T47D (cell line): Measurements from ENCODE around the gene DAPK3.
"Not testable (repeated sequence)": the region's sequence is repeated elsewhere in the genome, so short reads cannot be mapped to it uniquely, and the experiment has no call there.

ENCODE experiments used
- DNase-seq, 2 experiments: peaks; one replicate each; pipeline versions ENCODE4 v3.0.0 to v3.0.0-alpha.2; 2011 to 2012; ENCODE audit warnings: low read depth in 1 of 2, low spot score in 1 of 2
- JUND ChIP-seq: IDR thresholded peaks from 2 replicates; pipeline ENCODE4 v1.6.1; 2012; ENCODE audit warnings: low read depth
- in situ Hi-C: cut with HindIII; loops from 2 replicates; pipeline ENCODE4 v1.10.0; 2016; ENCODE audit warnings: low sequenced_read_pairs, low pct_unique_long_range_greater_than_20kb

Gene DAPK3

DNA sequence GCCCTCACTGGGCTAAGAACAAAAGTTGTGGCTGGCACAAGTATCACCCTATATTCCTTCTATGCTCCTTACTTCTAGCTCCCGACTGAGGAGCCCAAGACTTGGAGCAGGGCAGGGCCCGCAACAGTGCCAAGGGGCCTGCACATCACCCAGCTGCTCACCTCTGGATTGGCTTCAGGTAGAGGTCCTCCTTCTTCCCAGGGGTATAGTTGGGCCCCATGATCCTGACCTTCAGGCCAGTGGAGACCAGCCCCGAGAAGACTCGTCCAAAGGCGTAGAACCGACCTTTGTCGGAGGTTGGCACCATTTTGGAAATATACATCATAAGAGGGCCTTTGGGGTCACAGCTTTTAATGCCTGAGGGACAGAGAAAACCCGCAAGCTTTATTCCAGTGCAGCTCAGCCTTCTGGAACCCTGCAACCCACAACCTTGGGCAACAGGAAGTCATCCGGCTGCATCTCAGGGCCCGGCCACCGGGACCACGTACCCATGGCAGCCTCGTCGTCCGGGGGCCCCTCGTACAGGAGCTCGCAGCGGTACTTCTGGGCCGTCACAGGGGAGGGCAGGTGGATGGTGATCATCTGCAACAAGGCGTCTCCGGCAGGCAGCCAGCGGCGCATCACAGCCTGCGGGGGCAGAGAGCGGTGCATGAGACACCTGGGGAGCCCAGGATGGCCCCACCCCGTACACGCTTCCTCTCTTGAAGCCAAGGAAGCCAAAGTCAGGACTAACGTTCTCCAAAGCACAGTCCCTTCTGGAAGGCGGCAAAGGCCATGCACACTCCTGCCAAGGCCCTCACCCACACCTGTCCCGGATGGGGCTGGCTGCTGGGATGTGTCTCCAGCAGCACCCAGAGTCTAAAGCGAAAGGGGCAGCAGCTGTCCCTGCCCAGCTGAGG lies 9.7 kb upstream of the DAPK3 start:
- no peak for DNase-seq
- in situ Hi-C loops = no loop called here
- no peak for TF ChIP-seq JUND

DNA sequence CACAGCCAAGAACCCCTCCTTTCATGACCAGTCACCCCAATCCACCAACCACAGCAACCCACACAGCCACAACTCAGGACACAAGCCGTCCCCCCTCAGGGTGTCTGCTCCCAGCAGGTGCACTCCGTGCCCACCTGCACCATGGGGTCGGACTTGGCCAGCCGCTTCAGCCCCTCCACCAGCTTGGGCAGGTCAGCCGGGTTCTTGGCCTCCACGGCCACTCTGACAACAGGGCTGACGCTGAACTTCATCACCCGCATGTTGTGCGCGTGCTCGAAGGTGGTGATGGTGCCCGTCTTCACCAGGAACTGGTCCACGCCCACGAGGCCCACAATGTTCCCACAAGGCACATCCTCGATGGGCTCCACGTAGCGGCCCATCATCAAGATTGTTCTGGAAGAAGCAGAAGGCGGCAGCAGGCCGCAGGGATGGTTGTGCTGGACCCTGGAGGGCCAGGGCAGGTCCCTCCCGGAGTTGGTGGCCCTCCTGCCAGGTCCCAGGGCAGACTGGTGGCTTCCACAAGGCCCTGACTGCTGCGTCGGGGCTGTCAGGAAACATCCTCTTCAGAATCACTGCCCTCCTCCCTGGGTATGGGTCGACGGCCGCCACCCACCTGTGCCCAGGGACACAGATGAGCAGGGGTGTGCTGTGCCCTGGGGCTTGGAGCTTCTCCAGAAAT lies 8.9 kb upstream of the DAPK3 start:
- in situ Hi-C loops = no loop called here
- TF ChIP-seq JUND = no peak

DNA sequence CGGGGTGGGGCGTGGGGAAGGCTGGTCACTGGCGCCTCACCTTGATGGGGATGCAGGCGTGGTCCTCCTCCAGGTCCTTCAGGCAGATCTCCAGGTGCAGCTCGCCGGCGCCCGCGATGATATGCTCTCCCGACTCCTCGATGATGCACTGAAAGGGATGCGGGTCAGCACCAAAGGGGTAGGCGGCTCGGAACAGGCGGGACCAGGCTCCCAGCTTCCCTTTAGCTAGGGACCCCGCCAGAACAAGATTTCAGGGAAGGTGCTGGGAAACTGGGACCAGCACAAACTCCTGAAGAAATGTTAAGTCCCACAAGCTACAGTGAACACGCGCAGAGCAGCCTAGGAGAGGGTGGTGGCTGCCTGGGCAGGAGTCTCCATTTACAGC lies 8.4 kb upstream of the DAPK3 start:
- no peak for DNase-seq
- in situ Hi-C loops = no loop called here
- TF ChIP-seq JUND = no peak

More for the DNA sequence above, 8.9 kb upstream of the DAPK3 start:
- DNase-seq = no peak

DNA sequence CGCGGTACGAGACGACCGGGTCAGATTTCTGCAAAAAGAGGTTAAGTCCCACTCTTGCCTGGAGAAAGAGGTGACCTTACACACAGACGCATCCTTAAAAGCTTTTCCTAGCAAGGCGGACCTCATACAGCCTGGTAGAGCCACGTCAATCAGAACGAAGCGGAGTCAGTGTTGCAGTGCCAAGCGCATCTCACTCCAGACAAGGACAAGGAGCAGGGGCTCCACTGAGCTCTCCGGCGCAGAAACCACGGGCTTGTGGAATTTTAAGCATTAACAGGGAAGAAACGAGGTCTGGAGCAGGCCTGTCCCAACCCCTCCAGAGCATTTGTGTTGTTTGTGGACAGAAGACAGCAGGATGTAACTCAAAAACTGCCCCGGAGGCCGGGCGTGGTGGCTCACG lies 7.2 kb upstream of the DAPK3 start:
- DNase-seq = no peak
- in situ Hi-C loops = no loop called here
- TF ChIP-seq JUND = no peak

DNA sequence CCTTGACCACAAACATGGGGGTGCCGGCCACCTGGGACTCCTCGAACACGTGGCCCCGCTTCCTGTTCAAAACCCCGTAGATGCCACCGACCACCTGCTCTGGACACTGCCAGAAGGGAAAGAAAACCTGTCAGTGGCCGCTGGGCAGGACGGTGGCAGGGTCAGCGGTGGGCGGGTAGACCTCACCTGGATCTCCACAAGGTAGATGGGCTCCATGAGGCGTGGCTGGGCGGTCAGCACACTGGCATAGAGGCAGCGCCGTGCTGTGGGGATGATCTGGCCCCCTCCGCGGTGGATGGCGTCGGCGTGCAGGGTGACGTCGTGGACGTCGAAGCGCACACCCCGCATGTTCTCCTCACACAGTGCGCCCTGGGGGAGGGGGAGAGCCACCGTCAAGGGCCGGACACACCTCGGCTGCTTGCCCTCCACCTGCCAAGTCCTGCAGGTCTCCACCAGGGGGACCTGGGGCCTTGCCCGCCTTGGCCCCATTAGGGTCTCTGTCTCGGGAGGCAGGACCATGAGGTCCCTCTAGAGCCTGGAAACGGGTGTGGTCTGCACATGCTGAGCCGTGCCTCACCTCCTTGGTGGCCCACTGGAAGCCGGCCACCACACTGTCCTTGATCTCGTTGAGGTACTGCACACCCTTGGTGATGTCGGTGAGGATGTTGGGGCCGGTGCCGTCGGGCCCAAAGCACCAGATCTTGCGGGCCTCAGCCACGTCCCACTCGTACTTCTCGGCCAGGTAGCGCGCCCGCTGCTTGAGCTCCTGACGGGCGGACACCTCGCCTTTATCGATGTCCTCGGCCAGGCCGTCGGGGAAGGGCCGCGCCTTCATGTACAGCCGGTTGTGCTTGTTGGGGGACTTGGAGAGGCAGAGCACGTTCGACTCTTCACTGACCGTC lies 6.6 kb upstream of the DAPK3 start:
- in situ Hi-C loops = no loop called here
- no peak for DNase-seq
- TF ChIP-seq JUND = no peak

DNA sequence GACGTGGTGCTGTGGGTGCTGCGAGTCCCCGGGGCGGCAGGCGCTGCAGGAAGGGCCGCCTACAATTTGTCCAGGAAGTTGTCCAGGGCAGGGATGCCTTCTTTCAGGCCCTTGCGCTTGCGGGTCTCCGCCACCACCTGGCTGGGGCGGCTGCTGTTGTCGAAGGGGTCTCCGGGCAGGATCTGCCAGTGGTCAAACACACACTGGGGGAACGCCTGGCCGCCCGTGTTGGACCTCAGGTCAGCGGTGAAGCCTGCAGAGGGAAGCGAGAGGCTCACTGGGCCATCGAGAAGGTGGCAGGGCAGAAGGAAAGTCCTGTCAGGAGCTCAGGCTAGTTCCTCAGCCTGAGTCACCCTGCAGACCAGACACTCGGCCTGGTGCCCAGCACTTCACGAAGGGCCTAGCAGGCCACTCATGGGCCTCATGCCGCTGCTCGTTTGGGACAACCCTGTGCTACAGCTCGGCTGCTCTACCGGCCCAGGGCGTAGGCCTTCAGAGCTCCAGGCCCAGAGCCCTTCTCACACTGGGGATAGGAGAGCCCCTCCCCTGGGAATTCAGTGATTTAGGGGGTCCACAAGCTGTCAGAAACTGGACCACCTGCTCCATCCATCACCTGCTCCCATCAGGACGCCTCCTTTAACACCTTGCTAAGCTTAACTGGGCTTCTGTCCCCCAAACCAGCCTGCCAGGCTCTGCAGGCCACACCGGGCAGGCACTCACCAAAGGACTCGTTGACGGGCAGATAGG lies 5.8 kb upstream of the DAPK3 start:
- in situ Hi-C loops = no loop called here
- no peak for TF ChIP-seq JUND
- no peak for DNase-seq

DNA sequence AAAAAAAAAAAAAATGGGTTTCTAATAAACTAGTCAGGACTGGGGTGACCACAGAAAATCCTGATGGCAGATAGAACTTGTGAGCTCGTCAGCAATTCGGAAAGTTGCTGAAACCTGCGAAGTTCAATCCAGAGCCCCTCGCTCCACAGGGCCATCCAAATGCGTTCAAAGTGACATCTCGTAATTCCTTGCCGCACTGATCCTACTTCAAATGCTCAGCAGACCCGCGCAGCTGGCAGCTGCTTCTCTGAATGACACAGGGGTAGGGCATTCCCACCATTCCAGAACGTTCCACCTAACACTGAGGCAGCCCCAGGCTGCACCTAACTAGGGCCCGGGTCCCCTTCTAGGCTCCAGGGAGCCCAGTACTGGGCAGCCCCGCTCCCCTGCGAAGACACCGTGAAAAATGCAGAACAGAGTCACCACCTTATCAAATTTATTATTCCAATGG lies 4.8 kb upstream of the DAPK3 start:
- DNase-seq = no peak
- no peak for TF ChIP-seq JUND
- in situ Hi-C loops = no loop called here

DNA sequence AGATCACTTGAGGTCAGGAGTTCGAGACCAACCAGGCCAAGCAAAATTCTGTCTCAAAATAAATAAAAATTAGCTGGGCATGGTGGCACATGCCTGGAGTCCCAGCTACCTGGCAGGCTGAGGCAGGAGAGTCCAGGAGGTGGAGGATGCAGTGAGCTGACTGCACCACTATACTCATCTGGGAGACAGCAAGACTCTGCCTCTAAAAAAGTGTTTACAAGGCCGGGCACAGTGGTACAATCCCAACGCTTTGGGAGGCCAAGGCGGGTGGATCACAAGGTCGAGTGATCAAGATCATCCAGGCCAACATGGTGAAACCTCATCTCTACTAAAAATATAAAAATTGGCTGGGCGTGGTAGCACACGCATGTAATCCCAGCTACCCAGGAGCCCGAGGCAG lies 4.2 kb upstream of the DAPK3 start:
- DNase-seq = no peak
- in situ Hi-C loops = no loop called here
- TF ChIP-seq JUND = no peak

DNA sequence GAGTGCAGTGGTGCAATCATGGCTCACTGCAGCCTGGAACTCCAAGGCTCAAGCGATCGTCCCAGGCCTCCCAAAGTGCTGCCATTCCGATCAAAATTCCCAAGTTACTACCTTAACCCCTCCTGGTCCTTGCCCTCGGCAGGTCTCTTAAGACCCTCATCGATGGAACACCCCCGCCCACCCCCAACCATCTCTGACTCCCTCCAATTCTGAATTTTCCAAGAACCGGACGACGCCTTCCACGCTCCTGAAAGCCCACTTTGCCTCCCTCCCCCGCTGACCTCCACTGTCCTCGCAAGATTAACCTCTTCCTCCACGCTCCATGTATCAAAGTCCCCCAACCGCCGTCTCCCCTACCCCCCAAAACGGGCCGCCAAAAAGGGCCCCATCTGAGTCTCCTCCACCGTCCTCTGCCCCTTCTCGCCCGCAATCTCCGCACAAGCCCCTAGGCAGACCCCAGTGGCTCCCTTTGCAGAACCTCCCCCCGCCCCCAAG lies 539 bp downstream of the DAPK3 start:
- TF ChIP-seq JUND = no peak
- in situ Hi-C loops = no loop called here
- DNase-seq = no peak

DNA sequence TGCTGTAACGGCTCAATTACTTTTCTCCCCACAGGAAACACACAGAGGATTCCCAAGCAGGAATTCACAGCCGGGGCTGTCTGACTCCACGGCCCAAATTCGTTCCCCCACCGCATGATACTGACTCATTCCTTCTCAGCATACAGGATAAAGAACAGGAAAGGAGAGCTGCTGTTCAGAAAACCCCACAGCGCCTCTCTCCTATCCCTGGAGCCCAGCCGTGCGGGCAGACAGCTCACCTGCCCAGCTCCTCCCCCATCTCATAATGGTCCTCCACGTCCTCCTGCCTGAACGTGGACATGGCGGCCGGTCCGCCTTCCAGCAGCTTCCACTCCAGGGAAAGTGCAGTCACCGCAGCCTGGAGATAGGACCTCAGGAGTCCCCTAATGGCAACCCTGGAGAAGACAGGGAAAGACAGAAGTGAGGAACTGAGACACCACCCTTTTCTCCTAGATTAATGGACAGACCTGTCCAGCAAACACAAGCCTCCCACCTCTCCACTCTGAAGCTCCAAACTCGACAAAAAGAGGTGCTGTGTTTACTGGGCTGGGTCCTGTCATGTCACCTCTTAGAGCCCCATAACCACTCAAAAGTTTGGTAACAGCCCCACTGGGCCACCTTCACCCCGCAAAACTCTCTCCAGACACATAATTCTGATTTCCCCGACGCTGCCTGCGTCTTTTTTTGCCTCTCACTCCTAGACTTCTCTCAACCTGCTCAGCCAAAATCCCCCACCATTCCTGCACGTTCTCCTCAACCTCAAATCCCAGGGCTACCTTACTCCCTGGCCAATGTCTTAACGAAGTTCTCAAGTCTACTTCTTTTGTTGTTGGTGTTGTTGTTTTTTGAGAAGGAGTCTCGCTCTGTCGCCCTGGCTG lies 1.2 kb downstream of the DAPK3 start:
- in situ Hi-C loops = no loop called here
- peak in 1 of 2 experiments; percentile 72 for DNase-seq
- no peak for TF ChIP-seq JUND

DNA sequence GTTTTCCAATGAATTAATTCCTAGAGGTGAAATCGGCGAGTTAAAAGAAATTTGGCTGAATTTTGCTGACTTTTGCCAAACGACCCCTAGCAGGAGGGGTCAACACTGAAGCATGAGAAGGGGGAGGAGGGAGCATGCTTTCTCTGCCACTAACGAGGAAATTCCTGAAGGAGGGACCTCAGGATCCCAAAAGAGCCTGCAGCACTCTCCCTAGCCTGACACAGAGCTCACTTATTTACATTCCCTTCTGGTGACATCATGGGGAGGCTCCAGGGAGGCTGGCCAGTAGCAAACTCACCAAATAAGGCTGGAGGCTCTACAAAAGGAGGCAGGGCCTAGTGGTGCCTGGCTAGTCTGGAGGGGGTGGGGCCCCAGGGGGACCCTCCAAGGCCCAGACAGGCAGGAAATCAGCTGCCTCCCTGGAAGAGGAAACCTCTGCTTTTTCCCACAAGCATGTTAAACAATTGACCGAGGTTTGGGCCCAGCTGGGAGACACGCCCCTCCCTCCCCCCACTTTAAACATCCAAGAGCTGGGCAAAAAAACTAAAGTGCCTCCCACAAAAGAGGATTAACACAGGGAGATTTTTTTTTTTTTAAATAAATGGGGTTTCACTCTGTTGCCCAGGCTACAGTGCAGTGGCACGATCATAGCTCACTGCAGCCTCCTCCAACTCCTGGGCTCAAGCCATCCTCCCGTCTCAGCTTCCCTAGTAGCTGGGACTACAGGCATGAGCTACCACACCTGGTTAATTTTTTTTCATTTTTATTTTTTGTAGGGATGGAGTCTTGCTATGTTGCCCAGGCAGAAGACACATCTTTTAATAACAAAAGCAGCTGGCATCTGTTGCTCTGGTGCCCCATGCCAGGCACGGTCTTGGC lies 2.1 kb downstream of the DAPK3 start:
- peak; percentile 85 for TF ChIP-seq JUND
- in situ Hi-C loops = no loop called here
- peak; percentile 76 to 96 for DNase-seq

DNA sequence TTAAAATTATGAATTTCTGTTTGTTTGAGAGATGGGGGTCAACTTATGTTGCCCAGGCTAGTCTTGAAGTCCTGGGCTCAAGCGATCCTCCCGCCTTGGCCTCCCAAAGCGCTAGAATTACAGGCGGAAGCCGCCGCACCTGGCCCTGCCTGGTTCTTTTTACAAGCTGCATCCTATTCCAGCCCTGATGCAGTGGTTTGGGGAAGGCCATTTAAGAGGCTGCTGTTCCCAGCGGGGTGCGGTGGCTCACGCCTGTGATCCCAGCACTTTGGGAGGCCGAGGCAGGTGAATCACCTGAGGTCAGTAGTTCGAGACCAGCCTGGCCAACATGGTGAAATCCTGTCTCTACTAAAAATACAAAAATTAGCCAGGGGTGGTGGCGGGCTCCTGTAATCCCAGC lies 2.9 kb downstream of the DAPK3 start:
- DNase-seq = not testable (repeated sequence)

More for the DNA sequence above, 2.9 kb downstream of the DAPK3 start:
- in situ Hi-C loops = not testable (repeated sequence)
